Measurements from ENCODE around the gene ABCA2.

Gene ABCA2

DNA sequence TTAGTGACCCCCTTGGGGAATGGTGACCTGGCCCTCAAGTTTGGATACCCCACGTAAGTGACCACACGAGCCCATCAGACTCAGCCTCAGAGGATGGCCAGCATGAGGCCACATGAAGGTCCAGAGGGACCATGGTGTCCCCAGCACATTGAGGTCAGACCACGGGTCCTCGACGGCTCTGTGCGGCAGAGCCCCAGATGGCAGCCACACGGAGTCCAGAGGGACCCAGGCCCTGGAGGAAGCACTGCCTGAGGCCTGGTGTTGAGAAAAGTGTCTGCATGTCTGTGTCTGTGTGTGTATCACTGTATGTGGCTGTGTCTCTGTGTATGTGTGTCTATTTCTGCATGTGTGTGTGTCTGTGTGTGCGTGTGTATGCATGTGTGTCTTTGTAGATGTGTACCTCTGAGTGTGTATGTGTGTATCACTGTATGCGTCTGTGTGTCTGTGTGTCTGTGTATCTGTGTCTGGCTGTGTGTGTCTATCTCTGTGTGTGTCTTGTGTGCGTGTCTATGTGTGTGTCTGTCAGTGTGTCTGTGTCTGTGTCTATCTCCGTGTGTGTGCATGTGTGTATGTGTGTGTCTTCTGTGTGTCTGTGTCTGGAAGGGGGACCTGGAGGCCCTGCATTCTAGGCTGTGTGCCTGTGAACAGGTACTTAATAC lies 44.3 kb downstream of the ABCA2 start:
- no peaks in the 10 kb centered on the region for H3K79me2 ChIP-seq (ENCODE audit: insufficient read depth, low read length)
- no peak overlapping the region for H3K4me3 ChIP-seq (ENCODE audit: low read depth, low read length, poor library complexity, severe bottlenecking)
- no peaks in the 10 kb centered on the region for H3K9me3 ChIP-seq (ENCODE audit: low read length)
- H4K20me1 ChIP-seq (ENCODE audit: insufficient read depth, low read length), result no peaks in the 10 kb centered on the region
- TF ChIP-seq EZH2 (IDR thresholded peaks at IDR 0.05; ENCODE audit: borderline replicate concordance, low read length) (no peak), CTCF (IDR thresholded peaks at IDR 0.05; ENCODE audit: low read length) (no peak)
- H3K4me2 ChIP-seq (ENCODE audit: low read length), result no peak overlapping the region
- H3F3A ChIP-seq (ENCODE audit: insufficient read depth, low read length), result no peaks in the 10 kb centered on the region
- no peaks in the 10 kb centered on the region for H3K4me1 ChIP-seq (ENCODE audit: insufficient read depth, low read length, severe bottlenecking)
- H3K27me3 ChIP-seq (ENCODE audit: insufficient read depth, low read length), result peaks cover 18% of the 10 kb centered on the region
- no peaks in the 10 kb centered on the region for H3K36me3 ChIP-seq (ENCODE audit: insufficient read depth, low read length)
- no peak overlapping the region for H3K9ac ChIP-seq (ENCODE audit: low read length)
- H3K27ac ChIP-seq (ENCODE audit: low read depth, low read length, poor library complexity, severe bottlenecking), result no peak overlapping the region
- H3K9me2 ChIP-seq (ENCODE audit: low read depth, low read length), result no peaks in the 10 kb centered on the region
- no peak overlapping the region for H2AFZ ChIP-seq (ENCODE audit: low read length)

DNA sequence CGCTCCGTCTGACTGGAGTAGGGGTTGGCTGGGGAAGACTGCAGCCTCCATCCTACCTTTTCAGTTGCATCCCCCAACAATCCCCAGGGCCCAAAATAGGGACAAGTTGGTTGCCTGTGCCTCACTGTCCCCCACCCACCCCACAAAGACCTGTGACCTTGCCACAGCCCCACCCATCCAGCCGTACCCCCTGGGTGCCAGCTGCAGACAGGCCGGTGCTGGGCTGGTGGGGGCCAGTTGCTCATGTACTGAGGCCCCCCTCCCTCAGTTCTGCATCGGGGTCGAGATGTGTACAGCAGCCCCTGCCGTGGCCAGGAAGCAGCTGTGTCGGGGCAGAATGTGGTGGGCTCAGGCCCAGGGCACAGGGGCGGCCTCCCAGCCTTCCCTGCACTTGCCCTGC lies 44.9 kb downstream of the ABCA2 start:
- H3K9me2 ChIP-seq (ENCODE audit: low read depth, low read length), result no peaks in the 10 kb centered on the region
- no peak overlapping the region for H3K4me2 ChIP-seq (ENCODE audit: low read length)
- H3K36me3 ChIP-seq (ENCODE audit: insufficient read depth, low read length), result no peaks in the 10 kb centered on the region
- no peaks in the 10 kb centered on the region for H3K79me2 ChIP-seq (ENCODE audit: insufficient read depth, low read length)
- no peaks in the 10 kb centered on the region for H3K4me1 ChIP-seq (ENCODE audit: insufficient read depth, low read length, severe bottlenecking)
- no peak overlapping the region for H3K9ac ChIP-seq (ENCODE audit: low read length)
- TF ChIP-seq CTCF (IDR thresholded peaks at IDR 0.05; ENCODE audit: low read length) (no peak), EZH2 (IDR thresholded peaks at IDR 0.05; ENCODE audit: borderline replicate concordance, low read length) (no peak)
- H3K9me3 ChIP-seq (ENCODE audit: low read length), result no peaks in the 10 kb centered on the region
- no peaks in the 10 kb centered on the region for H3F3A ChIP-seq (ENCODE audit: insufficient read depth, low read length)
- H3K4me3 ChIP-seq (ENCODE audit: low read depth, low read length, poor library complexity, severe bottlenecking), result no peak overlapping the region
- H2AFZ ChIP-seq (ENCODE audit: low read length), result no peak overlapping the region
- no peak overlapping the region for H3K27ac ChIP-seq (ENCODE audit: low read depth, low read length, poor library complexity, severe bottlenecking)
- H4K20me1 ChIP-seq (ENCODE audit: insufficient read depth, low read length), result no peaks in the 10 kb centered on the region
- peaks cover 13% of the 10 kb centered on the region for H3K27me3 ChIP-seq (ENCODE audit: insufficient read depth, low read length)

GRCh38 chr9:136982232-136983051 lies 45.6 kb downstream of the ABCA2 start, which contains the start of gene LCNL1:
LCNL1 (plus strand) TSS chr9:136982993; CDS start chr9:136983587, 594 bp downstream.
- Histone ChIP-seq H3K9me3 (ENCODE audit: low read length) (no peaks in the 10 kb centered on the region), H4K20me1 (ENCODE audit: insufficient read depth, low read length) (no peaks in the 10 kb centered on the region), H3K9ac (ENCODE audit: low read length) (no peak within 1 kb of the TSS), H3K27ac (ENCODE audit: low read depth, low read length, poor library complexity, severe bottlenecking) (no peak within 1 kb of the TSS), H3F3A (ENCODE audit: insufficient read depth, low read length) (no peaks in the 10 kb centered on the region), H3K4me1 (ENCODE audit: insufficient read depth, low read length, severe bottlenecking) (no peaks in the 10 kb centered on the region), H3K4me3 (ENCODE audit: low read depth, low read length, poor library complexity, severe bottlenecking) (no peak within 1 kb of the TSS), H3K27me3 (ENCODE audit: insufficient read depth, low read length) (peaks cover 7% of the 10 kb centered on the region), H3K36me3 (ENCODE audit: insufficient read depth, low read length) (no peaks in the 10 kb centered on the region), H3K4me2 (ENCODE audit: low read length) (no peak within 1 kb of the TSS), H2AFZ (ENCODE audit: low read length) (no peak within 1 kb of the TSS), H3K79me2 (ENCODE audit: insufficient read depth, low read length) (no peaks in the 10 kb centered on the region), H3K9me2 (ENCODE audit: low read depth, low read length) (no peaks in the 10 kb centered on the region)
- no peak for TF ChIP-seq EZH2 (IDR thresholded peaks at IDR 0.05; ENCODE audit: borderline replicate concordance, low read length)
- TF ChIP-seq CTCF (IDR thresholded peaks at IDR 0.05; ENCODE audit: low read length), result no peak
